DMS 273 (cell line): ENCODE results near the gene CHD3.
"Not testable (repeated sequence)": the region's sequence is repeated elsewhere in the genome, so short reads cannot be mapped to it uniquely, and the experiment has no call there.

ENCODE experiments used
- DNase-seq: peaks from one replicate; lab custom pipeline; 2025; ENCODE audit not compliant: unreplicated experiment; lab: John Stamatoyannopoulos, UW

The CHD3 gene

DNA sequence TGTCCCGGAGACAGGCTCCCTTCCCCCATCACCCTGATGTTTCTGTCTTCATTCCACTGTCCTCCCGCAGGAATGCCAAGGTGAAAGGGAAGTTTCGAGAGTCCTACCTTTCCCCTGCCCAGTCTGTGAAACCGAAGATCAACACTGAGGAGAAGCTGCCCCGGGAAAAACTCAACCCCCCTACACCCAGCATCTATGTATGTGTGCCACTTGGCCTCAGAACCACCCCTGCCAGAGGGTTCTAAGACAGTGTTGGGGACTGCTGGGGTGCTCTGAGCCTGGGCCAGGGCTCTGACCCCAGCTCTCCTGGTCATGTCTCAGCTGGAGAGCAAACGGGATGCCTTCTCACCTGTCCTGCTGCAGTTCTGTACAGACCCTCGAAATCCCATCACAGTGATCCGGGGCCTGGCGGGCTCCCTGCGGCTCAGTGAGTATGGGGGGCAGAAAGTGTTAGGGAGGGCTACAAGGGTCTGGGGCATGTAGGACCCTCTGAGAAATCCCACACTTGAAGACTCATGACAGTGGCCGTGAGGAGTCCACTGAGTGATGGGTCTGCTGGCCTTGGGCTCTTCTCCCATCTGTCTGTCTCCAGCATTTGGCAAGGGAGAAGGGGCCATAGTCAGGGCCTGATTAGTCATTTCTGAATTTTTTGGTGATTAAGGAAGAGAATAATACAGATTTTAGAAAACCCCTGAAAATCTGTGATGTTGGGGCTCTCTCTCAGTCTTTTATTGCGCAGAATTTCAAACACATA is 38.7 kb upstream of the CHD3 start:
- no peak for DNase-seq

- DNase-seq, result no peak
Observed at GRCh38 chr17:7850701-7851437, 37.7 kb upstream of the CHD3 start.

DNA sequence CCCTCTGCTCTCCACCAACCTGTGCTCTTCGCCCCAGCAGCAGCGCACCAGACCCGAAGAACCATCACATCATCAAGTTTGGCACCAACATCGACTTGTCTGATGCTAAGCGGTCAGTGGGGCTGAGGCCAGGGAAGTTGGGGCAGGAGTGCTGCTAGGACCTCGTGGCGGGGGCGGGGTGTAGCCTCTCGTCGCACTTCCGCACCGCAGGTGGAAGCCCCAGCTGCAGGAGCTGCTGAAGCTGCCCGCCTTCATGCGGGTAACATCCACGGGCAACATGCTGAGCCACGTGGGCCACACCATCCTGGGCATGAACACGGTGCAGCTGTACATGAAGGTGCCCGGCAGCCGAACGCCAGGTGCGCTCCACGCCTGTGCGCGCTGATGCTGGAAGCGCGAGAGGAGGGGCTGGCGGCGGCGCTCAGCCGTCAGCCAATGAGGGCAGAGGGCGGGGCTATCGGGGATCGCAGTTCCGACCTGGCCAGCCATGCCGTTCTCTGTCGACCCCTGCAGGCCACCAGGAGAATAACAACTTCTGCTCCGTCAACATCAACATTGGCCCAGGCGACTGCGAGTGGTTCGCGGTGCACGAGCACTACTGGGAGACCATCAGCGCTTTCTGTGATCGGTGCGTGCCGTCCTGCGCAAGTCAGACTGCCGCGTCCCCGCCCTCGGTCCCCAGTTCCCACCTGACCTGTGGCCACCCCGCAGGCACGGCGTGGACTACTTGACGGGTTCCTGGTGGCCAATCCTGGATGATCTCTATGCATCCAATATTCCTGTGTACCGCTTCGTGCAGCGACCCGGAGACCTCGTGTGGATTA is 36.9 kb upstream of the CHD3 start:
- DNase-seq, result peak; percentile 63

GRCh38 chr17:7852262-7852670 is 36.3 kb upstream of the CHD3 start:
- no peak for DNase-seq

DNA sequence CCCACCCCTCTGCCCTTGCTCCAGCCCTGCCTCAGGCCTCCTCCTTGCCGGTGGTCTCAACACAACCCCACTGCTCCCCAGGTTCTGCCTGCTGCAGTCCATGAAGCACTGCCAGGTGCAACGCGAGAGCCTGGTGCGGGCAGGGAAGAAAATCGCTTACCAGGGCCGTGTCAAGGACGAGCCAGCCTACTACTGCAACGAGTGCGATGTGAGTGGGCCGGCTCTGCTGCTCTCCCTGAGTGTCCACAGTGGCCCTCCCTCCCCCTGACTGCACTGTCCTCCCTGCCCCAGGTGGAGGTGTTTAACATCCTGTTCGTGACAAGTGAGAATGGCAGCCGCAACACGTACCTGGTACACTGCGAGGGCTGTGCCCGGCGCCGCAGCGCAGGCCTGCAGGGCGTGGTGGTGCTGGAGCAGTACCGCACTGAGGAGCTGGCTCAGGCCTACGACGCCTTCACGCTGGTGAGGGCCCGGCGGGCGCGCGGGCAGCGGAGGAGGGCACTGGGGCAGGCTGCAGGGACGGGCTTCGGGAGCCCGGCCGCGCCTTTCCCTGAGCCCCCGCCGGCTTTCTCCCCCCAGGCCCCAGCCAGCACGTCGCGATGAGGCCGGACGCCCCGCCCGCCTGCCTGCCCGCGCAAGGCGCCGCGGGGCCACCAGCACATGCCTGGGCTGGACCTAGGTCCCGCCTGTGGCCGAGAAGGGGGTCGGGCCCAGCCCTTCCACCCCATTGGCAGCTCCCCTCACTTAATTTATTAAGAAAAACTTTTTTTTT is 35.5 kb upstream of the CHD3 start:
- DNase-seq, result no peak

GRCh38 chr17:7853691-7854038 is 34.9 kb upstream of the CHD3 start:
- DNase-seq, result no peak

- DNase-seq, result no peak
Observed at GRCh38 chr17:7854078-7854777, 34.4 kb upstream of the CHD3 start.

DNA sequence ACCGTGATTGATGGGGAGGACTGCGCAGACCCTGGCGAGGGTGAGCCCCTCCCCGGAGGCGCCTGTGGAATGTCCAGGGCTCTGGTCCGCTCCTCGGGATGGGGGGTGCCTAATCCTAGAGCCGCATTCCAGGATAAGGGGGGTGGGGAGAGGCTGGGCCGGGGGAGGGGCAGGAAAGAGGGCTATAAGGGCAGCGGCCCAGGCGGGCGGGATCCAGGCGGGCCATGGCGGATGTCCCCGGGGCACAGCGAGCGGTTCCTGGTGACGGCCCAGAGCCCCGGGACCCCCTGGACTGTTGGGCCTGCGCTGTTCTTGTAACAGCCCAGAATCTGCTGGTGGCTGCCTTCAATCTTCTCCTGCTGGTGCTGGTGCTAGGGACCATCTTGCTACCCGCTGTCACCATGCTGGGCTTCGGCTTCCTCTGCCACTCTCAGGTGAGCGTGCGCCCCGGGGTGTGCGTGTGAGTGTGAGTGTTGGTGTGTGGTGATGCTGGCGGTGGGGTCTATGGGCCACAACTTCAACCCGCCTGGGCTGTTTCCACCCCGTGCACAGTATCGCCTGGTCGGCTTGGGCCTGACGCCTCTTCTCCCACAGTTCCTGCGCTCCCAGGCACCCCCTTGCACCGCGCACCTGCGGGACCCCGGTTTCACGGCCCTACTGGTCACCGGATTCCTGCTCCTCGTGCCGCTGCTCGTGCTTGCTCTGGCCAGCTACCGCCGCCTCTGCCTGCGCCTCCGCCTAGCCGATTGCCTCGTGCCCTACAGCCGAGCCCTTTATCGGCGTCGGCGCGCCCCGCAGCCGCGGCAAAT is 33.5 kb upstream of the CHD3 start, which contains the start of gene TMEM88:
TSS of gene TMEM88 (plus strand) at position 216 of the 809 bp plus-strand sequence. CDS start at position 225, 9 bp downstream.
- DNase-seq, result no peak

DNA sequence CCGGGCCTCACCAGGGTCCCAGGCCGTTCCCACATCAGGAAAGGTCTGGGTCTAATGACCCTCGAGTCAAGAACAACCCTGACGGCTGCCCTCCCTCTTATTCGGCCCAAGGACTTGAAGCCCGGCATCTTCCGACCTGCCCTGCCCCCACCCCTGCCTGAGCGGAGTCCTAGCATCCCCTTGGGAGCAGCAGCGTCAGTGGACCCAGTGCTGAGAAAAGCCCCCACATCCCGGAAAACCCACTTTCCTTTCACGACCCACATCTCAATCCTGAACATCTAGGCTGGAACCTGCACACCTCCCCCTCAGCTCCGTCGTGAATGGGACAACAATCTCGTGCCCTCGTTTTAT is 33.0 kb upstream of the CHD3 start:
- no peak for DNase-seq

DNA sequence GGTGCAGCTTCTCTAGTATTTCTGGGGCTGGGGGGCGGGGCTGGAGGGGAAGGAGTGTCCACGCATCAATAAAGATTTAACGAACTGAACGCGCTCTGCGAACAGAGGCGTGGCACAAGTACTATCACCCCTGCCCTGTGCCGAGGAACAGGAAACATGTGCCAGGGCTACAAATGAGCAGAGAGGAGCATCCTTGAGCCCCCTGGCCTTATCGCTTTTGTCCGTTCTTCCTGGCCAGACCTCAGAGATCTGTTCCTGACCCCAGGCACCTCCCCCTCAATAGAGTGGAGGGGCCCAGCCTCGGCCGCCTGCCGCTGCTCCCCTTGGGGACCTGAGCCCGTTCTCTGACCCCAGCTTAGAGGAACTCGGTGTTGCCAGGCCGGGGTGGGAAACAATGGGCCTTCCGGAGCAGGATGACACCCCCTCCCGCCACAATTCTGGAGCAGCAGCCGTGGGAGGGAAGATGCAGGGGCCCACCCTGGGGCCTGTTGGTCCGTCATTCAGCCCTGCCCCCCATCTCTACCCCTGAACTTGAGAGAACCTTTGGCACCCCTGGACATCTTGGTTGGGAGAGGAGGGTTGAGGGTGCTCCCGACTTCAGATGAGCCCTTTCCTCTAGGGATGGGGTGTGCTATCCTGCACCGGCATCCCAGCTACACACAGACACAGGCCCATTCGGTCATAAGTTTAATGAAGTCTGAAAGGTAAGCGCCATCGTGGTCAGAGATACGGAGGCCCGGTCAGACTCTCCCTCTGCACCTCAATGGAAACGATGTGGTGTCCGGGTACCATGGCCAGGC is 32.4 kb upstream of the CHD3 start:
- DNase-seq, result peak; percentile 58

- peak; percentile 98 for DNase-seq
Observed at GRCh38 chr17:7856811-7857712, 31.5 kb upstream of the CHD3 start, which contains the start of gene NAA38. NAA38 (minus strand) TSS chr17:7857559; CDS start chr17:7857463, 96 bp downstream.

DNA sequence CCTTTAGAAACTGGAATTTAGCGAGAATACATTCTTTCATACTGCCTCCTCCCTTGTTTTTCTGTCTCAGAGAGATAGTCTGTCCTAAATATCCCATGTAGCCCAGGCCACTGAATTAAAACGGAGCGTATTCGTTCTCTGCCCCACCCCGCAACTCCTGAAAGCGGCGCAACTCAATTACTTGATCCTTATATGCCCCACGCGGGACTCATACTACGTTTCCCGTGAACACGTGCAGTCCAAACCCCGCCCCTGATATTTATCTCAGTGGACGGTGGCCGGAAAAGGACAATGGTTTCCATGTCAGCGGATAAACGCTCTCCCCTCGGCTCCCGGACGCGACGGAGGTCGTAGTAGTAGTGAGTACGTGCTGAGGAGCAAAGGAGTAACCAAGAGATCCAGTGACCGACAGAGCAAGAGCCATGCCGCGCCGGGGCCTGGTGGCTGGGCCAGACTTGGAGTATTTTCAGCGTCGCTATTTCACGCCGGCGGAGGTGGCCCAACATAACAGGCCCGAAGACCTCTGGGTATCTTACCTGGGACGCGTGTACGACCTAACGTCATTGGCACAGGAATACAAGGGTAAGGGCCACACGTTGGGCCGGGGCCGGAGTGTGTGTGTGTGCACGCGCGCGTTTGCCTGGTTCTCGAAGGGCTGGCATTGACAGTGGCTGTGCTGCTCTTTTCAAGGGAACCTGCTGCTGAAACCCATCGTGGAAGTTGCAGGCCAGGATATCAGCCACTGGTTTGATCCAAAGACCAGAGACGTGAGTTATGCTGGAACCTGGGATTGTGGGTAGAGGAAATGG is 30.7 kb upstream of the CHD3 start, which contains the start of gene CYB5D1:
TSS of gene CYB5D1 (plus strand) at position 291 of the 809 bp plus-strand sequence. CDS start at position 423, 132 bp downstream.
- DNase-seq, result peak; percentile 93

GRCh38 chr17:7858522-7858810 is 30.1 kb upstream of the CHD3 start:
- DNase-seq, result peak; percentile 79

DNA sequence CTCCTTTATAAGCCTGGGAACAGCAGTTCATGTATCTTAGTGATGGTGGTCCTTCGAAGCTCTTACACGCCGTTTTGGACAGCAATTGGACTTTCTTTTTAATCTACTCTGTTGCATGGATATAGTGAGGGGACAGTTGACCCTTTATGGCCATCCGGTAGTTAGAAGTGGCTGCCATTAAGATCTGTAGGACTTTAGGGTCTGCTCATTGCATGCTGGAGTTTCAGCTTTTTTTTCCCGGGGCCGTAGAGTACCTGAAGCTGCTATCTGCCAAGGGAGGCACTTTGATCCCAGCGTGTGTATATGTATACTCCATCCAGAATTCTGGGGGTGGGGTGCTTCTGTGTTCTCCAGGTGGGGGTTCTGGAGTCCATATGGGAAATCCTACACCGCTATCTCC is 29.6 kb upstream of the CHD3 start:
- no peak for DNase-seq

- DNase-seq, result peak; percentile 78
Observed at GRCh38 chr17:7862692-7863437, 25.7 kb upstream of the CHD3 start.

- not testable (repeated sequence) for DNase-seq
Observed at GRCh38 chr17:7864384-7864783, 24.2 kb upstream of the CHD3 start.
